Stimulated activated CD4-positive, alpha-beta T cell treated with anti-CD3 and anti-CD28 coated beads, TNF-alpha, amount 100 ng/mL, for 1 hour (primary cell): Measurements from ENCODE around the gene PPRC1.
"Not testable (repeated sequence)": the region's sequence is repeated elsewhere in the genome, so short reads cannot be mapped to it uniquely, and the experiment has no call there.

Experiments
- DNase-seq, 3 donors: peaks; one replicate each; pipeline ENCODE4 v3.0.0-alpha.2; 2020; ENCODE audit warnings: low read depth in 3 of 3, low spot score in 1 of 3

PPRC1 gene

DNA sequence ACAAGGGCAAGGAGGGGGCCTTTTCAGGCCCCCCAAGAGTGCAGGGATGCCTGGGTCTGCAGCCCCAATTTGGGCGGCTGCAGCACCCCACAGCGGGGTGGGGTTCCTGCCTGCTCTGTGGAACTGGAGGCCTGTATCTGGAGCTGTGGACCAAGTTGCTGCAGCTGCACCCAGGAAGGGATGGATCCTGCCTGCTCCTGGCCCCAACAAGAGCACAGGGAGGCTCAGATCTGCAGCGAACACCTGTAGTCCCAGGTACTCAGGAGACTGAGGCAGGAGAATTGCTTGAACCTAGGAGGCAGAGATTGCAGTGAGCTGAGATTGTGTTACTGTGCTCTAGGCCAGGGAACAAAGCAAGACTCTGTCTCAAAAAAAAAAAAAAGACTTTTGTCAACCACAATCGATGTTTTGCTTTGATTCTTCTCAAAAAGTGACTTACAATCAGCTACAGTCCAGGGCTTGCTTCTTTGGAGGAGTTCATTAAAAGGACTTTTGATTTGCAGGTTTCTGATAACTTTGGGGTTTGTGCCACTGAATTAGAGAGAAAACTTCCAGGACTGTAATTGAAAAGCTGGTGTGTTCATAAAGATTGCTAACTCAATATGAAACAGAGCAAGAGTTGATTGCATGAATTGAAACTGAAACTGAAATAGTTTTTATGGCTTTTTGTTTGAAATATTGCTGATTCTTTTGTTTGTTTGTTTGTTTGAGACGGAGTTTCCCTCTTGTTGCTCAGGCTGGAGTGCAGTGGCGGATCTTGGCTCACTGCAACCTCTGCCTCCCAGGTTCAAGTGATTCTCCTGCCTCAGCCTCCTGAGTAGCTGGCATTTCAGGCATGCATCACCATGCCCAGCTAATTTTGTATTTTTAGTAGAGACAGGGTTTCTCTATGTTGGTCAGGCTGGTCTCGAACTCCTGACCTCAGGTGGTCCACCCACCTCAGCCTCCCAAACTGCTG, 56.4 kb downstream of the PPRC1 start:
- DNase-seq = not testable (repeated sequence)

DNA sequence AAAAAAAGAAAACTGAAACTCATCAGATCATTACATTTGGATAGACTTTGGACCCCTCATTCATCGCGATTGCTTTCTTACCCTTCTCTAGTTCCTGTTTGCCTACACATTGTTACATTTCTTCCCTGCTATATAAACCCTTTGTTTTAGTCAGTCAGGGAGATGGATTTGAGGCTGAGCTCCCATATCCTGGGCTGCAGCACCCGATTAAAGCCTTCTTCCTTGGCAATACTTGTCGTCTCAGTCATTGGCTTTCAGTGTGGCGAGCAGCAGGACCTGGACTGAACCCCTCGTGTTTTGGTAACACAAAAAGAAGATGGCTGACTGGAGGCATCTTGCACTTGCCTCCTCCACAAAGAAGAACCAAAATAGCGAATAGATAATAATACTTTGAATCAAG, 59.1 kb downstream of the PPRC1 start:
- no peak for DNase-seq

DNA sequence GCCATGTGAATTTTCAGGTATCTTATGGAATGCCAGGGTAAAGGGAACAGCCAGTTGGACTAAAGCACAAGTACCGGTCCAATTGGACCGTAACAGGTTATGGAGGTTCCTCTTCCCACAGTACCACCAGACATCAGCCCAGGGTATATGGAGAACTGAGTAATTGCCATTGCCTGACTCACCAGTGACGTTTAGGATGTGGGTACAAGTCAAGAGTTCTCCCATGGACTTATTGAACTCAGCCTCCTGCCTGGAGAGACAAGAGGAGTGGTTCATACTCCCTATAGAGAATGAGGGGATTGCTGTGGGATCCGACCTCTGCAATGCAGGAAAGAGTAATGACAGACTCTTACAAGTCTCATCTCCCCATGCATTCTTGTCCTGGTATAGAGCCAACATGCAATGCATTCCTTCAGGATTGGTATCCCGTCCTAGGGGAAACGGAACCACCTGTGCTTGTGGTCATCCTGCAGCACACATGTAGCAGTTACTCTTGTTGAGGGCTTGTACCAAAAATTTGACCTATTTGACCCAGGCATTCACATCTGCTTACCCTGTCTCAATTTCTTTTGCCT, 62.5 kb downstream of the PPRC1 start:
- no peak for DNase-seq

DNA sequence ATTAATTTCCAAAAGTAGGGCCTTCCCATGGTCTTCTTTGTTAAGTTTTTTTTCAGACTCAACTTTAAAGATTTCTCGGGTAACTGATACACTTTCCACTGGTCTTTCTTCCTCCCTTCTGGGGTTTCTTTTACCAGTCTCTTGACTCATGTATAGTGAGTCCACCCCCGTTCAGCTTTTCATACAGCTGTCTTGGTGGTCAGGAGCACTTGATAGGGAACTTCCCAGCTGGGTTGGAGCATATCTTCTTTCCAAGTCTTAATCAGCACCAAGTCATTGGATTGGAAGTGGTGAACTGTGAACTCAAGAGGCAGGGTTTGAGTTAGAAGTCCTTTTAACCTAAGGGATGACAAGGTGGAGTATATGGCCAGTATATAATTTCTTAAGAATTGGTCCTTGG, 64.1 kb downstream of the PPRC1 start:
- DNase-seq = no peak

DNA sequence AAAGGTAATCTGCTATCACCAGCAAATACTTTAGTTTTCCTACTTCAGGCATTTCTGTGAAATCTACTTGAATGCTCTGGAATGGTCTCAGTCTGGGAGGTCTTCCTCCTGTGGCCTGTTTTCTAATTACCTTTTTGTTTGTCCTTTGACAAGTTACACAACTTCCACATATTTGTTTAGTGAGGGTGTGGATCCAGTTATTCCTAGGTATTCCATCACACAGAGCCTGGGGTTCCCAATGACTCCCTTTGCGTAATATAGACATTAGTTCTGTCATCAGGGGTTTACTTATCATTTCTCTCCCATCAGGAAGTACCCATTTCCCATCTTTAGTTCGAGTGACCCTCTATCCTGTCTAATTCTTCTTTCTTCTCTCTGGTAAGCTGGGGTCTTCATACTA, 65.2 kb downstream of the PPRC1 start:
- no peak for DNase-seq
